GM12801 (cell line): ENCODE data around the gene SLC5A8.

Experiments used
- TF ChIP-seq, protein P1 (sequence below): IDR thresholded peaks from one replicate; pipeline ENCODE4 v1.5.1; 2011; ENCODE audit warnings: control low read depth; ENCODE audit not compliant: insufficient read length; ENCODE audit errors: extremely low read depth

Gene SLC5A8

DNA sequence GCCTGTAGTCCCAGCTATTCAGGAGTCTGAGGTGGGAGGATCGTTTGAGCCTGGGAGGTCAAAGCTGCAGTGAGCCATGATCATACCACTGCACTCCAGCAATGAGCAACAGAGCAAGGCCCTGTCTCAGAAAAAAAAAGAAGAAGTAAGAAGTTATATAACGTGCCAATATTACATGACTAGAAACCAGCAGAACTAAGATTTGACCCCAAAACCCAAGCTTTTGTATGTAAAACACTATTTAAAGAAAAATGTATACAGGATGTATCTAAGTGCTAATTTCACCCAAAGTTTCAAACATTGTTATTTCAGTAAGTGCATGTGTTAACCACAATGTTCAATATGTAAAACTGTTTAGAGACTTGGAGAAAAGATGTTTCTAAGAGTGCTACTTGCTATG is 94.7 kb downstream of the SLC5A8 start:
- TF ChIP-seq, protein P1, sequence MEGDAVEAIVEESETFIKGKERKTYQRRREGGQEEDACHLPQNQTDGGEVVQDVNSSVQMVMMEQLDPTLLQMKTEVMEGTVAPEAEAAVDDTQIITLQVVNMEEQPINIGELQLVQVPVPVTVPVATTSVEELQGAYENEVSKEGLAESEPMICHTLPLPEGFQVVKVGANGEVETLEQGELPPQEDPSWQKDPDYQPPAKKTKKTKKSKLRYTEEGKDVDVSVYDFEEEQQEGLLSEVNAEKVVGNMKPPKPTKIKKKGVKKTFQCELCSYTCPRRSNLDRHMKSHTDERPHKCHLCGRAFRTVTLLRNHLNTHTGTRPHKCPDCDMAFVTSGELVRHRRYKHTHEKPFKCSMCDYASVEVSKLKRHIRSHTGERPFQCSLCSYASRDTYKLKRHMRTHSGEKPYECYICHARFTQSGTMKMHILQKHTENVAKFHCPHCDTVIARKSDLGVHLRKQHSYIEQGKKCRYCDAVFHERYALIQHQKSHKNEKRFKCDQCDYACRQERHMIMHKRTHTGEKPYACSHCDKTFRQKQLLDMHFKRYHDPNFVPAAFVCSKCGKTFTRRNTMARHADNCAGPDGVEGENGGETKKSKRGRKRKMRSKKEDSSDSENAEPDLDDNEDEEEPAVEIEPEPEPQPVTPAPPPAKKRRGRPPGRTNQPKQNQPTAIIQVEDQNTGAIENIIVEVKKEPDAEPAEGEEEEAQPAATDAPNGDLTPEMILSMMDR = no peak

DNA sequence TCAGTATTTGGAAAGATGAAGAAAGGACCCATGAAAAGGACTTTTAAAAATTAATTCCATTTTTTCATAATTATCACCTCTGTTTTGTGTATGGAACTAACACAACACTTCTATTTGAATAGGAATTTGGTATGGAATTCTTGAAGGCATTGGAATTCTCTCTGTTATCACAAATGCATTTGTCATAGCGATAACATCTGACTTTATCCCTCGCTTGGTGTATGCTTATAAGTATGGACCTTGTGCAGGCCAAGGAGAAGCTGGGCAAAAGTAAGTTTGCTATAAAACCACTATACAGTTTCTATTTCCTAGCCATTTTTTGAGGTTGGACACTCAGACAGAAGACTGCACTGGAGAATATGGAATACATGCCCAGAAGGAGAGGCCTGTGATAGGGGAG is 98.6 kb downstream of the SLC5A8 start:
- TF ChIP-seq, protein P1 = no peak

DNA sequence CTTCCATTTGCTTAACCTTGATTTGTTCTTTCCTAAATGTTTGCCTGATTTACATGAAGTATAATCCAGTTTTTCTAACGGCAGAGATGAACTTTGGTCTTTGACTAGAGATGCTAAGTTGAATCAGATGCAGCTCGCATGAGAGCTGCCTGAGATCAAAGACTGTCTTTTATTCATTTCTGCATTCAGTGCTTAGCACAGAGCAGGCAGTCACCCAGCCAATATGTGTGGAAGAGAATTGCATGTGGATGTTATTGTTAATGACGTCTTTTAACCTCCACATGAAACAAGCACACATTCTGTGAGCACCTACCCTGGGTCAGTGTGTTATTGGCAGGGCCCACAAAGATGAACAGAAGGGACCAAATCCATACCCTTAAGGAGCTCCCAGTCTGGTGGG is 99.2 kb downstream of the SLC5A8 start:
- TF ChIP-seq, protein P1 = no peak

DNA sequence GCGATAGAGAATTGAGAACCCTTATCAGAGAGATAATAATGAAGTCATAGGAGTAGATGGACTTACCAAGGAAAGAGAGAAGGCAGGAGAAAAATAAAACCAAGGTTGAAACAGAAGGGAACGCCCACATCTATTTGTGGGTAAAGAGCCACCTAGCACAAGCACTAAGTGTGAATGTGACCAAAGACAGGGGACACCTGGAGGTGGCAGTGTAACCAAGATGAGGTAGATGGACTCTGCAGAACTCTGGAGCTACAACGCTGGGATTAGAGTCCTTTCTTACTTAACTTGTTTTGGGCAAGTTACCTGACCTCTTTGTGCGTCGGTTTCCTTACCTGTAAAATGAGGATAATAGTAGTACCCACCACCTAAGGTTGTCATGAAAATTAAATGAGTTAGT is 101.9 kb downstream of the SLC5A8 start:
- TF ChIP-seq, protein P1 = no peak

DNA sequence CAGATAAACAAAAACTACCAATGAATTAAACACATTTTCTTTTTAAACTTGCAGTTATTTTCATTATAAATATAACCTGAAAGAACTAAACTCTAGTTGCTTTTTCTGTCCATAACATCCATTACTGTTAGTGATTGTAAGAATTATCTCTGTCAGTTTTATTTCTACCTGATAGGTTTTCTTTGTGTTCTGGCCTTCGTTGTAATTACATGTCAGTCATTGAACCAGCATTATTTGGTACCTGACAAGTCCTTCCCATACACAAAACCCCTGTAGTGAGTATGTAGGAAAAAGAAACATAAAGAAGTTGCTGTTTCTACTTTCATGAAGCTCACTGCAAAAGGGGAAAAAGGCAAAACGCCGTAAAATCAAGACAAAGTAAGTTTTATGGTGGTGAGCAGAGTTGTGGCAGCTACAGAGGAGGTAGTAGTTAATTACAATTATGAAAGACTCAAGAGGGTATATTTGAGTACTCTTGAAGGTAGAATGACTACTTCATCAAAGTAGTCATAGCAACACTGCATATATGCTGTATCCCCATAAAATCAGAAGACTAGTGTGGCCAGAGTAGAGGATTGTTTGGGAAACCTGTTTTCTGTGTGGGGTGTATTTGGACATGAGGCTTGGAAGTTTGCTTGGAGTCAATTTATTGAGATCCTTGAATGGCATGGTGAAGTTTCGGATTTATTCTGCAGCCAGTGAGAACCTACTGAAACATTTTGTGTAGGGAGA is 102.8 kb downstream of the SLC5A8 start:
- TF ChIP-seq, protein P1 = no peak
